GM20431 (cell line): Measurements from ENCODE around the gene SCN3B.

ENCODE experiments used
- in situ Hi-C: fragments of 300-500 bp; cut with MseI, MboI; formaldehyde crosslinking; loops from one replicate; pipeline ENCODE4 v1.15.0; 2020; ENCODE audit warnings: low sequenced_read_pairs; ENCODE audit not compliant: unreplicated experiment

The SCN3B gene, protein sequence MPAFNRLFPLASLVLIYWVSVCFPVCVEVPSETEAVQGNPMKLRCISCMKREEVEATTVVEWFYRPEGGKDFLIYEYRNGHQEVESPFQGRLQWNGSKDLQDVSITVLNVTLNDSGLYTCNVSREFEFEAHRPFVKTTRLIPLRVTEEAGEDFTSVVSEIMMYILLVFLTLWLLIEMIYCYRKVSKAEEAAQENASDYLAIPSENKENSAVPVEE

DNA sequence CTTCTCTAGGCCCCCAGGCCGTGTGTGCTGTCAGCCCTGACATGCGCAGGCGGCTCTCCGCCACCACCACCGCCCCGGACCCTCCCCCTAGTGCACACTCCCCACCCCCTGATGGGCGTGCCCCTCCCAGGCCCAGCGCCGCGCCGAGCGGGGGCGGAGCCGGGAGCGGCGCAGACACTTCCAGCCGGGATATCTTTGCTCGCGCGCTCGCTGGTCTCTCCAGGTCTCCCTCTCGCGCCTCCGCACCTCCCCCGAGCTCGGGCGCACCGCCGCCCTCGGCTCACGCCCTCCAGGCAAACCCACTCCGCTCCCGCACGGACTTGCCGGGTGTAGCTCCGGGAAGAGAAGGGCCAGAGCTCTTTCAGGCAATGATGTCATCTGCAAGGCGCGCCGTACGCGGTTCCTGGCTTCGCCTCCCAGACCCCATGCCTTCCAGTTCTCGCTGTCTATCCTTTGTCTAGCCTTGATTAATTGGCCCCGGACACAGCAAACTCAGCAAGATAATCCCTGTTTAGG, at the start of gene SCN3B:
TSS of gene SCN3B (minus strand) at position 59 of the 516 bp plus-strand sequence. CDS start 823 bp downstream, outside the sequence.
- in situ Hi-C loops = no loop called here

- in situ Hi-C loops = no loop called here
Observed at GRCh38 chr11:123702696-123703095, 48.3 kb upstream of the SCN3B start.

- in situ Hi-C loops = no loop called here
Observed at GRCh38 chr11:123702139-123702538, 47.7 kb upstream of the SCN3B start.

DNA sequence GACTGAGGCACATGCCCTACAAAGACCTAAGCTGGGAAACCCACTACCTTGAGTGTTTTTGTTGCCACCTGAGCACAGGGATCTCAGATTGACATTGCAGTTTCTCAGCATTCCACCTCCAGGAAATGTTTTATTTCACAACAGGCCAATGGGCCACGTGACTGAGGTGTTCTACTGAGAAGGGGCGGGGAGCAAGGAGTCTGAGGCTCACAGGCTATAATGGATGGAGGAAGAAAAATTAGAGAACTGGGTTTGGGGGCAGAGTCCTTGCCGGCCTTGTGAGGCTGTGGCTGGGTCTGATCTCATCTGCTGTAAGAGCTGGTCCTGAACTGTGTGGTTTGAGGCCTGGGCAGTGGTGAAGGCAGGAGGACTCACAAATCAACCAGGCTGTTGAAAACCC, 46.3 kb upstream of the SCN3B start:
- in situ Hi-C loops = no loop called here

DNA sequence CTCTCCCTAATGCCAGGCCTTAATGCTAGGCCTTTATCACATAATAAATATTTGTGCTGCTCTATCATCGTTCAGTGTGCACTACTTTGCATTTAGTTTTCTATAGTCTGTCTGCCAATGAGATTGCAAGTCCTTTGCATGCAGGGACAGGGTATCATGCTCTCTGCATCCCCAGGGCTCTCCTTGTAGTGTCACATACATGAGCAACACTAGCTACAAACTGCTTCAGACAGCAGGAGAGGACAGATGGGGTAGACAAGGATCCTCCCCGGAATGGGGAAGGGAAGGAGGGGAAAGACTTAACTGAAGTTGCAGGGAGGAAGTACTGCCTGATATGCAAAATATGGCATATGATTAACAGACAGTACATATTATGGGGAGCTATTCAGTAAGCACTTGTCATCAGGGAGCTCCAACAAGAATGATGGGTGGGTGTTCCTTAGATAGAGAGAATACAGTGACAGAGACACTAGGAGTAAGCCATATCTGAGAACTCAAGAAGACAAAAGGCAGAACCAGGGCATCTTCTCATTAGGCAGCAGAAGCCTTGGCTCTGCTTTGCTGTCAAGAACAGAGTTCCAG, 44.2 kb upstream of the SCN3B start:
- in situ Hi-C loops = no loop called here

DNA sequence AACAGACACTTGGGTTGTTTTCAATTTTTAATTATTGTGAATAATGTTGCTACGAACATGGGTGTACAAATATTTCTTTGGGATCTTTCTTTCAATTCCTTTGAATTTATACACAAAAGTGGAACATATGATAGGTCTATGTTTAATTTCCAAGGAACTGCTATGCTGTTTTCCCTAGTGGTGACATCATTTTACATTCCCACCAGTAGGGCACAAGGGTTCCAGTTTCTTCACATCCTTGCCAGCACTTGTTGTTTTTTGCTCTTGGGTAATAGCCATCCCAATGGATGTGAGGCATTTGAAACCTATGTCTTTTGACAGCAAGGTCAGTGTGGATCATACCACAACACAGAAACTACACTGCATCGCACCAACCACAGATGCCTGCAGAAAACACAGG, 41.8 kb upstream of the SCN3B start:
- in situ Hi-C loops = no loop called here

DNA sequence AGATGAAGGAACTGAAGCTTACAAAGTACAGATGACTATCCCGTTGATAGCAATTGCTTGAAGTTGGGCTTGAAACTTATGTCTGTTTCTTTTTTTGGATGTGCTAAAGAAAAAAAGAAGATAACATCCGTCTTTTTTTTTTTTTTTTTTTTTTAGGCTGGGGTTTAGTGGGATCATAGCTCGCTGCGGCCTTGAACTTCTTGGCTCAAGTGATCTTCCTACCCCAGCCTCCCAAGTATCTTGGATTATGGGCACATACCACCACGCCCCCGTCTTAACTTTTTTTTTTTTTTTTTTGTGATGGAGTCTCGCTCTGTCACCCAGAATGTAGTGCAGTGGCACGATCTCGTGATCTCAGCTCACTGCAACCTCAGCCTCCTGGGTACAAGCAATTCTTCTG, 40.8 kb upstream of the SCN3B start:
- in situ Hi-C loops = no loop called here

GRCh38 chr11:123694551-123694950, 40.1 kb upstream of the SCN3B start:
- in situ Hi-C loops = no loop called here

- in situ Hi-C loops = no loop called here
Observed at GRCh38 chr11:123692961-123693360, 38.5 kb upstream of the SCN3B start.

GRCh38 chr11:123690485-123690884, 36.1 kb upstream of the SCN3B start:
- in situ Hi-C loops = no loop called here

DNA sequence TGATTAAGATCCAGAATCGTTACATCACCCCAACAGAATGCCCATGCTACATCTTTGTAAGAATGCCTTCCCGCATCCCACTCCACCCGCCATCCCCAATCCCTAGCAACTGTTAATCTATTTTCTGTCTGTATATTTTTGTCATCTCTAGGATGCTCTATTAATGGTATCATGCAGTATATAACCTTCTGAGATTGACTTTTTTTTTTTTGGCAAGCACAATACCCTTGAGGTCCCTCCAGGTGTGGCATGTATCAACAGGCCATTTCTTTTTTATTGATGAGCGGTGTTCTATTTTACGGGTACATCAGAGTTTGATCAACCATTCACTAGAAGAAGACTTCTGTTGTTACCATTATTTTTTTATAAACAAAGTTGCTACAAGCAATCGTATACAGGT, 30.2 kb upstream of the SCN3B start:
- in situ Hi-C loops = no loop called here

- in situ Hi-C loops = no loop called here
Observed at GRCh38 chr11:123683428-123684170, 29.2 kb upstream of the SCN3B start.

GRCh38 chr11:123682696-123683410, 28.4 kb upstream of the SCN3B start:
- in situ Hi-C loops = no loop called here

- in situ Hi-C loops = no loop called here
Observed at GRCh38 chr11:123681030-123681429, 26.6 kb upstream of the SCN3B start.

DNA sequence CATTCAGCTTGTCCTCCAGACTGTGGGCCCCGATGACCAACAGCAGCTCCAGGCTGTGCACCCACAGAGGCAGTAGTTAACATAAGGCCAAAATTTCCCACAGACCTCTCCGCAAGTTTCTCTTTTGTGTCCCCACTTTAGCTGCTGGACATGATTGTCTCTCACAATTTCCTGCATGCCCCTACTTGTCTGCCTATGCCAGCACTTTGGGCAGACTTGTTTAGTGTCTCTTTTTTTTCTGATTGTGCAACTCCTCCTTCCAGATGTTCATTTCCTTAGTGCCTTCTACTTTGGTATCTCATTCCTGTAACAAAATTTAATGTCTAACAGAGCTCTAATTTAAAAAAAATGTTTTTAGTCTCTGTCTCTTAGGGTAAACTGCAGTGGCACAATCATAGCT, 23.8 kb upstream of the SCN3B start:
- in situ Hi-C loops = no loop called here

DNA sequence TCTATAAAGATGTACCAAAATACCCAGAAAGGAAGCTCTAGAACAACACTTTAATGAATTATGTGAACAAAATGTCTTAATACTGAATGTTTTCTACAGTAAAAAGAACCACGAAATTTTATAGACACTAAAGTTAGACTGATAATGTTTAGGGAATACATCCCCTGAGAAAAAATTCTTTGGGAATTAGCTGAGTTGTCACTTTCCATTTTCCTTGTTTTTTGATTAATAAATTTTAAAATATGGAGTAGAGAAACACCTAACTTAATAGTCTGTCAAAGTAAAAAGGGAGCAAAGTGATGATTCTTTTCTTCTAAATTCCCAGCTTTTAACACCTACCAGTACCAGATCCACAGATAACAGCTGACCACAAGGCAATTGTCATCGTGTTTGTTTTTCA, 23.1 kb upstream of the SCN3B start:
- in situ Hi-C loops = no loop called here

- in situ Hi-C loops = no loop called here
Observed at GRCh38 chr11:123674297-123674696, 19.9 kb upstream of the SCN3B start.

DNA sequence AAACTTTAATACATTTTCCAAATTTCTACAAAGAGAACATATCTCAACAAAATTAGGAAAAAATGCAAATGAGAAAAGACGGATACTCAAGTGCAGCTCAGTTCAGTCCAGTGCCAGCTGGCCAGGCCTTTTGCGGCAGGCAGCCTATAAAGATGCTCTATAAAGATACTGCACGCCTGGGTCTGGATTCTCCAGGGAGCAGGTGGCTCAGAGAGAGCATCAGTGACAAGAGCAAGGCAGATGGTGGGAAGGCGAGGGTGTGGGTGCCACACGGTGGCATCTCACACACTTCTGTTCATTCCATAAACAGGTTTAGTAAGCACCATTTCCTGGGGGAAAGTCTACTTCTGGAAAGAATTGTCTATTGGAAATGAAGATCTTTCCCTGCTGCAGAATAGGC, 18.1 kb upstream of the SCN3B start:
- in situ Hi-C loops = no loop called here

GRCh38 chr11:123671534-123671933, 17.1 kb upstream of the SCN3B start:
- in situ Hi-C loops = no loop called here

GRCh38 chr11:123670081-123670480, 15.7 kb upstream of the SCN3B start:
- in situ Hi-C loops = no loop called here

GRCh38 chr11:123665306-123665705, 10.9 kb upstream of the SCN3B start:
- in situ Hi-C loops = no loop called here
